ENCODE results near the gene GALT. TPM values are rescaled to one million over a fixed set of nuclear protein-coding genes. Genes with fewer than 3 reads are reported as not detected.

GALT gene
- total and polyA plus RNA-seq, 2 of the 4 experiments (the other 2 are of a cell fraction) = 15.8 to 34.6 TPM

DNA sequence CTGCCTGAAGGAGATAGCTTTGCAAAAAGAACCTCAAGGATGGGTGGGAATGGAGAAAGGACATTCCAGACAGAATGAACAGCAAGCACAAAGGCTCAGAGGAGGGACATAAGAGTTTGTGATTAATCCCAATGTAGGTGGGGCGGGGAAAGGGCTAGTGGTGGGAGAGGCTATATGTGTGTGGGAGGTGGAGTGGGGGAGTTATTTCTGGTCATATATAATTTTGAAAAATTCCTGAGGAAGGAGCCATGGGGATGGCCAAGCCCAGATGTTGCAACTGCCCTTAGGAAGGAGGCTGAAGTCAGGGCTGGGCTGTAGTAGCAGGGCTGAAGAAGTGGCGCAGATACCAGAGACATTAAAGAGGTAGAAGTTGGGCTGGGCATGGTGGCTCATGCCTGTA, 29.4 kb downstream of the GALT start:
- no peak overlapping the region for H2AK9ac ChIP-seq (replicated peaks; ENCODE audit: low read depth, low read length, poor library complexity)
- no peak for DNase-seq
- no peak overlapping the region for H4K5ac ChIP-seq (ENCODE audit: low read depth, low read length)
- no peaks in the 10 kb centered on the region for H4K20me1 ChIP-seq (ENCODE audit: insufficient read depth, low read length)
- WGBS, 2 experiments (ENCODE audit: extremely low coverage in 2 of 2, insufficient read length in 1 of 2) = 100% methylated on average over 1 of the region's 2 CpGs; no CpG with 5 or more reads in 1 of the 2 experiments
- dilution Hi-C loops (cut with HindIII; ENCODE audit: low sequenced_read_pairs, unreplicated experiment) = no loop called here
- H2BK5ac ChIP-seq (ENCODE audit: low read depth, low read length, poor library complexity, severe bottlenecking) = no peak overlapping the region
- H3K23ac ChIP-seq (ENCODE audit: low read depth, low read length) = no peak overlapping the region
- no peak overlapping the region for H3K9ac ChIP-seq (ENCODE audit: low read depth, low read length)
- no peak overlapping the region for H3K27ac ChIP-seq (ENCODE audit: insufficient read depth, low read length)
- no peak overlapping the region for H3K4ac ChIP-seq (ENCODE audit: low read depth, low read length)
- ATAC-seq (ENCODE audit: low read depth) = no peak; the same call in 1 of the 2 replicates
- no peak overlapping the region for H3K14ac ChIP-seq (replicated peaks; ENCODE audit: low read depth, low read length)
- H3K56ac ChIP-seq (ENCODE audit: extremely low read depth, insufficient read depth, low read length) = no peak overlapping the region
- H3K9me1 ChIP-seq (ENCODE audit: insufficient read depth, low read length) = no peaks in the 10 kb centered on the region
- no peak overlapping the region for H2AK5ac ChIP-seq (ENCODE audit: low read depth, low read length)
- TF ChIP-seq RAD21 (IDR thresholded peaks at IDR 0.05; ENCODE audit: low read length) = no peak
- TF ChIP-seq CEBPB (IDR thresholded peaks at IDR 0.05; ENCODE audit: low read depth, low read length) = peak; percentile 1; the same call in 1 of the 2 replicates
- no peak for TF ChIP-seq FOS (IDR thresholded peaks at IDR 0.05; ENCODE audit: low read depth, low read length)
- H3K4me3 ChIP-seq (ENCODE audit: insufficient read depth, low read depth, low read length) = no peak overlapping the region
- ChIA-PET POLR2A (ENCODE audit: unreplicated experiment) (no interaction called here), CTCF (interaction anchor here (3.3 kb wide), 1 partner anchor 27 kb away, joined by 16 read pairs; no protein-coding TSS in a partner anchor)
- in situ Hi-C loops (cut with MboI; ENCODE audit: low sequenced_read_pairs) = no loop called here
- H4K91ac ChIP-seq (ENCODE audit: insufficient read depth, low read depth, low read length) = no peak overlapping the region
- no peak overlapping the region for H2AFZ ChIP-seq (replicated peaks; ENCODE audit: low read length, poor library complexity)
- H3K27me3 ChIP-seq (ENCODE audit: control insufficient read depth, insufficient read depth, low read length) = no peaks in the 10 kb centered on the region
- H4K8ac ChIP-seq (ENCODE audit: low read depth in 2 of 2, low read length in 2 of 2) = no peak overlapping the region
- intact Hi-C loops (cut with micrococcal nuclease) = loop anchor here (1.0 kb wide), 1 partner anchor 26 kb away; no protein-coding TSS in a partner anchor
- H3K36me3 ChIP-seq (ENCODE audit: control insufficient read depth, insufficient read depth, low read length) = peaks cover 2% of the 10 kb centered on the region
- H3K9me3 ChIP-seq (ENCODE audit: control insufficient read depth, insufficient read depth, low read length) = no peaks in the 10 kb centered on the region
- H2BK15ac ChIP-seq (ENCODE audit: low read depth, low read length) = no peak overlapping the region
- no peak overlapping the region for H3K18ac ChIP-seq (ENCODE audit: low read depth, low read length)
- BruUV-seq (replicated peaks) = no TSS peak
- no peaks in the 10 kb centered on the region for H3K4me1 ChIP-seq (ENCODE audit: control insufficient read depth, insufficient read depth, low read length)
- no peak overlapping the region for H2BK120ac ChIP-seq (ENCODE audit: low read depth, low read length)
- peaks cover 15 to 17% of the 10 kb centered on the region in 2 experiments for H3K79me1 ChIP-seq (ENCODE audit: low read depth in 1 of 2, low read length in 2 of 2)
- H2BK20ac ChIP-seq (ENCODE audit: low read depth, low read length) = no peak overlapping the region
- H3K4me2 ChIP-seq (ENCODE audit: low read depth, low read length) = no peak overlapping the region
